ENCODE data around the gene SULT4A1. TPM values are rescaled to one million over a fixed set of nuclear protein-coding genes. Genes with fewer than 3 reads are reported as not detected.

The SULT4A1 gene
- total and polyA plus RNA-seq, 9 of the 15 experiments (the other 6 are each of a cell fraction or from before 2014, with no cell fraction given), result 0.03 to 0.20 (median 0.09) TPM; not detected in 3

- TF ChIP-seq, protein P1, sequence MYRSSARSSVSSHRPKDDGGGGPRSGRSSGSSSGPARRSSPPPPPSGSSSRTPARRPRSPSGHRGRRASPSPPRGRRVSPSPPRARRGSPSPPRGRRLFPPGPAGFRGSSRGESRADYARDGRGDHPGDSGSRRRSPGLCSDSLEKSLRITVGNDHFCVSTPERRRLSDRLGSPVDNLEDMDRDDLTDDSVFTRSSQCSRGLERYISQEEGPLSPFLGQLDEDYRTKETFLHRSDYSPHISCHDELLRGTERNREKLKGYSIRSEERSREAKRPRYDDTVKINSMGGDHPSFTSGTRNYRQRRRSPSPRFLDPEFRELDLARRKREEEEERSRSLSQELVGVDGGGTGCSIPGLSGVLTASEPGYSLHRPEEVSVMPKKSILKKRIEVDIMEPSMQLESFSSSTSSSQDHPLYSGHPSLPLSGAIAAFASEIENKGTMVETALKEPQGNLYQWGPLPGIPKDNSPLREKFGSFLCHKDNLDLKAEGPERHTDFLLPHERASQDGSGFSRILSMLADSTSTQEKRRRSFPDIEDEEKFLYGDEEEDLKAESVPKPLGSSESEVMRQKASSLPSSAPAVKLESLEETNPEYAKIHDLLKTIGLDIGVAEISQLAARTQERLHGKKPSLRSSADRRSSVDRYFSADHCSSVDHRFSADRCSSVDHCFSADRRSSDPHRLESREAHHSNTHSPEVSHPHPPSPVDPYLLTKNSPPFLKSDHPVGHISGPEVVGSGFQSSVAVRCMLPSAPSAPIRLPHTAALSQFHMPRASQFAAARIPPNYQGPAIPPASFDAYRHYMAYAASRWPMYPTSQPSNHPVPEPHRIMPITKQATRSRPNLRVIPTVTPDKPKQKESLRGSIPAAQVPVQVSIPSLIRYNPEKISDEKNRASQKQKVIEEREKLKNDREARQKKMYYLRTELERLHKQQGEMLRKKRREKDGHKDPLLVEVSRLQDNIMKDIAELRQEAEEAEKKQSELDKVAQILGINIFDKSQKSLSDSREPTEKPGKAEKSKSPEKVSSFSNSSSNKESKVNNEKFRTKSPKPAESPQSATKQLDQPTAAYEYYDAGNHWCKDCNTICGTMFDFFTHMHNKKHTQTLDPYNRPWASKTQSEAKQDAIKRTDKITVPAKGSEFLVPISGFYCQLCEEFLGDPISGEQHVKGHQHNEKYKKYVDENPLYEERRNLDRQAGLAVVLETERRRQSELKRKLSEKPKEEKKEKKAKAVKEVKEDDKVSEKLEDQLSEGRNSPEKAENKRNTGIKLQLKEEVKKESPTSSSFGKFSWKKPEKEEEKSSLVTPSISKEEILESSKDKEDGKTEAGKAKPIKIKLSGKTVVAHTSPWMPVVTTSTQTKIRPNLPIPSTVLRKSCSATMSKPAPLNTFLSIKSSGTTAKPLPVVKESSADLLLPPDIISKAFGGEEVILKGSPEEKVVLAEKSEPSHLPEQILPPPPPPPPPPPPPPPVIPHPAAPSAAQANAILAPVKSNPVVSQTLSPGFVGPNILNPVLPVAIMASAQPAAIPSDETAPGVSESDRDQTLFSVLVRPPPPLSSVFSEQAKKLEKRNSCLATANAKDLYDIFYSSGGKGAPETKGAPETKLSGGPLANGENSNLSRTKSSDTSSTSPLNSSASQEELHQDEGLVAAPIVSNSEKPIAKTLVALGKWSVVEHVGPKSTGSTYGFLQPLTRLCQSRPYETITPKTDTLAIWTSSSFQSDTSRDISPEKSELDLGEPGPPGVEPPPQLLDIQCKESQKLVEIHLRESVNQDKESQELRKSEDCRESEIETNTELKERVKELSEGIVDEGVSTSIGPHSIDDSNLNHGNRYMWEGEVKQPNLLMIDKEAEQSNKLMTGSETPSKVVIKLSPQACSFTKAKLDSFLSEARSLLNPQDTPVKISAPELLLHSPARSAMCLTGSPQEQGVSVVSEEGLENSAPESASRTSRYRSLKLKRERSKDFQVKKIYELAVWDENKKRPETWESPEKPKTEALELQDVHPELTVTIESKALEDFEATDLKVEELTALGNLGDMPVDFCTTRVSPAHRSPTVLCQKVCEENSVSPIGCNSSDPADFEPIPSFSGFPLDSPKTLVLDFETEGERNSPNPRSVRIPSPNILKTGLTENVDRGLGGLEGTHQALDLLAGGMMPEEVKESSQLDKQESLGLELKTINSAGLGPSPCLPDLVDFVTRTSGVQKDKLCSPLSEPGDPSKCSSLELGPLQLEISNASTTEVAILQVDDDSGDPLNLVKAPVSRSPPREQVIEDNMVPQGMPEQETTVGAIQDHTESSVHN (IDR thresholded peaks at IDR 0.05; ENCODE audit: borderline replicate concordance in 1 of 2, low read depth in 1 of 2), result no peak
- TF ChIP-seq CEBPB (tag; IDR thresholded peaks at IDR 0.05) (no peak), MIER1 (IDR thresholded peaks at IDR 0.05; ENCODE audit: low read depth) (no peak)
Observed at GRCh38 chr22:43817402-43817801, 44.9 kb downstream of the SULT4A1 start (continued).
